HepG2 (cell line): ENCODE data around the gene THSD8. TPM values are rescaled to one million over a fixed set of nuclear protein-coding genes. Genes with fewer than 3 reads are reported as not detected.
A peak's percentile ranks its signal among the peaks of the same experiment; 100 is the strongest.

Experiments used
- ADNP ChIP-seq: sonication (generic); formaldehyde crosslinking; IDR thresholded peaks from 2 replicates; pipeline ENCODE4 v1.4.0; 2020; ENCODE audit warnings: missing genetic modification reagents
- CBX5 ChIP-seq: sonication (generic); formaldehyde crosslinking; IDR thresholded peaks from 2 replicates; pipeline ENCODE4 v1.4.0; 2020; ENCODE audit warnings: missing genetic modification reagents, borderline replicate concordance
- HES4 ChIP-seq: sonication (generic); formaldehyde crosslinking; IDR thresholded peaks from 2 replicates; pipeline ENCODE4 v1.9.0; 2021; ENCODE audit warnings: mild to moderate bottlenecking, missing genetic modification reagents, borderline replicate concordance
- MAFF ChIP-seq: IDR thresholded peaks from 2 replicates; pipeline ENCODE4 v1.6.1; 2011; ENCODE audit warnings: low read depth, low read length, improper control_type of control experiment
- PHF8 ChIP-seq: sonication (generic); formaldehyde crosslinking; IDR thresholded peaks from 2 replicates; pipeline ENCODE4 v1.5.0; 2020; ENCODE audit warnings: missing genetic modification reagents
- RAD21 ChIP-seq: fragments of 450-650 bp; formaldehyde crosslinking; IDR thresholded peaks from 2 replicates; pipeline ENCODE4 v1.5.0; 2020; ENCODE audit warnings: mild to moderate bottlenecking
- SAP130 ChIP-seq: IDR thresholded peaks from 2 replicates; pipeline ENCODE4 v1.6.1; 2016; ENCODE audit warnings: low read depth
- SOX5 ChIP-seq: IDR thresholded peaks from 2 replicates; pipeline ENCODE4 v1.6.1; 2016; ENCODE audit warnings: borderline replicate concordance
- SP1 ChIP-seq, 2 experiments: fragments of 450-650 bp in 1 of 2; sonication (generic) in 1 of 2; formaldehyde crosslinking in 1 of 2; IDR thresholded peaks; 2 replicates each; pipeline versions ENCODE4 v1.4.0 to v1.6.1; 2016 to 2020; ENCODE audit warnings: missing genetic modification reagents in 1 of 2
- STAG1 ChIP-seq: sonication (generic); formaldehyde crosslinking; IDR thresholded peaks from 2 replicates; pipeline ENCODE4 v1.4.0; 2020; ENCODE audit warnings: missing genetic modification reagents
- TFAP4 ChIP-seq: sonication (generic); IDR thresholded peaks from 2 replicates; pipeline ENCODE4 v1.6.1; 2016; ENCODE audit warnings: low read depth, borderline replicate concordance
- ZNF367 ChIP-seq: sonication (generic); formaldehyde crosslinking; IDR thresholded peaks from 2 replicates; pipeline ENCODE4 v1.4.0; 2020; ENCODE audit warnings: missing genetic modification reagents, borderline replicate concordance
- ZNF446 ChIP-seq: sonication (generic); formaldehyde crosslinking; IDR thresholded peaks from 2 replicates; pipeline ENCODE4 v1.5.0; 2020; ENCODE audit warnings: mild to moderate bottlenecking, missing genetic modification reagents
- ZNF572 ChIP-seq: sonication (generic); formaldehyde crosslinking; IDR thresholded peaks from 2 replicates; pipeline ENCODE4 v1.5.1; 2020; ENCODE audit warnings: mild to moderate bottlenecking, missing genetic modification reagents
- ZSCAN22 ChIP-seq: sonication (generic); formaldehyde crosslinking; IDR thresholded peaks from 2 replicates; pipeline ENCODE4 v1.4.0; 2020; ENCODE audit warnings: mild to moderate bottlenecking, missing genetic modification reagents
- polyA plus RNA-seq, 8 experiments: library from polyadenylated mRNA; depleted of rRNA in 3 of 8; stranded (reverse) in 7 of 8; unstranded in 1 of 8; fragments of >200 nt; fragmentation: Illumina TruSeq in 4 of 8; extraction: Trizol in 4 of 8; gene quantifications; 2 replicates each; pipeline versions ENCODE4 v1.2.1 to v1.2.3, GENCODE V29; 2011 to 2016; ENCODE audit warnings: low read depth in 4 of 8, missing spikeins in 1 of 8, mixed read lengths in 1 of 8; ENCODE audit not compliant: insufficient read depth in 1 of 8
- total RNA-seq, 5 experiments: library from RNA; depleted of rRNA; stranded (reverse); fragments of >200 nt; fragmentation: Illumina TruSeq; extraction: Trizol; gene quantifications; 2 replicates each; pipeline ENCODE4 v1.2.3, GENCODE V29; 2016; ENCODE audit warnings: low read depth in 1 of 5
- TF ChIP-seq, protein P1 (sequence below): sonication (generic); formaldehyde crosslinking; IDR thresholded peaks from 2 replicates; pipeline ENCODE4 v1.4.0; 2020; ENCODE audit warnings: mild to moderate bottlenecking, missing genetic modification reagents
- TF ChIP-seq, protein P2 (sequence below): sonication (generic); formaldehyde crosslinking; IDR thresholded peaks from 2 replicates; pipeline ENCODE4 v1.5.0; 2020; ENCODE audit warnings: mild to moderate bottlenecking, missing genetic modification reagents, borderline replicate concordance
- TF ChIP-seq, protein P3 (sequence below): IDR thresholded peaks from 2 replicates; pipeline ENCODE4 v1.6.1; 2018; ENCODE audit warnings: missing genetic modification reagents

The THSD8 gene
- total and polyA plus RNA-seq, 2 of the 13 experiments (the other 11 are each of a cell fraction or from before 2014, with no cell fraction given), result 4.8 to 14.9 TPM

GRCh38 chr19:12757544-12758274 lies 44.2 kb upstream of the THSD8 start (continued):
- TF ChIP-seq STAG1 (CRISPR knock-in tag) (peak; percentile 67), RAD21 (CRISPR knock-in tag) (peak; percentile 83), ZNF572 (CRISPR knock-in tag) (0 out of 2 replicates have a peak, but pooled peaks have one; percentile 80), PHF8 (CRISPR knock-in tag) (0 out of 2 replicates have a peak, but pooled peaks have one; percentile 30), HES4 (CRISPR knock-in tag) (0 out of 2 replicates have a peak, but pooled peaks have one; percentile 74), SAP130 (CRISPR knock-in tag) (peak; percentile 56; the same call in 1 of the 2 replicates), ADNP (CRISPR knock-in tag) (0 out of 2 replicates have a peak, but pooled peaks have one; percentile 28), SOX5 (0 out of 2 replicates have a peak, but pooled peaks have one; percentile 14), ZSCAN22 (CRISPR knock-in tag) (0 out of 2 replicates have a peak, but pooled peaks have one; percentile 63), CBX5 (CRISPR knock-in tag) (peak; percentile 30; the same call in 1 of the 2 replicates), SP1 (IDR thresholded peaks at IDR 0.05) (no peak), SP1 (CRISPR knock-in tag; IDR thresholded peaks at IDR 0.05) (0 out of 2 replicates have a peak, but pooled peaks have one; percentile 28), ZNF367 (CRISPR knock-in tag) (no peak), MAFF (no peak), TFAP4 (peak; percentile 63; the same call in 1 of the 2 replicates), ZNF446 (CRISPR knock-in tag) (0 out of 2 replicates have a peak, but pooled peaks have one; percentile 51)
- TF ChIP-seq, protein P1, sequence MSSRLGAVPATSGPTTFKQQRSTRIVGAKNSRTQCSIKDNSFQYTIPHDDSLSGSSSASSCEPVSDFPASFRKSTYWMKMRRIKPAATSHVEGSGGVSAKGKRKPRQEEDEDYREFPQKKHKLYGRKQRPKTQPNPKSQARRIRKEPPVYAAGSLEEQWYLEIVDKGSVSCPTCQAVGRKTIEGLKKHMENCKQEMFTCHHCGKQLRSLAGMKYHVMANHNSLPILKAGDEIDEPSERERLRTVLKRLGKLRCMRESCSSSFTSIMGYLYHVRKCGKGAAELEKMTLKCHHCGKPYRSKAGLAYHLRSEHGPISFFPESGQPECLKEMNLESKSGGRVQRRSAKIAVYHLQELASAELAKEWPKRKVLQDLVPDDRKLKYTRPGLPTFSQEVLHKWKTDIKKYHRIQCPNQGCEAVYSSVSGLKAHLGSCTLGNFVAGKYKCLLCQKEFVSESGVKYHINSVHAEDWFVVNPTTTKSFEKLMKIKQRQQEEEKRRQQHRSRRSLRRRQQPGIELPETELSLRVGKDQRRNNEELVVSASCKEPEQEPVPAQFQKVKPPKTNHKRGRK (CRISPR knock-in tag), result no peak
- TF ChIP-seq, protein P2, sequence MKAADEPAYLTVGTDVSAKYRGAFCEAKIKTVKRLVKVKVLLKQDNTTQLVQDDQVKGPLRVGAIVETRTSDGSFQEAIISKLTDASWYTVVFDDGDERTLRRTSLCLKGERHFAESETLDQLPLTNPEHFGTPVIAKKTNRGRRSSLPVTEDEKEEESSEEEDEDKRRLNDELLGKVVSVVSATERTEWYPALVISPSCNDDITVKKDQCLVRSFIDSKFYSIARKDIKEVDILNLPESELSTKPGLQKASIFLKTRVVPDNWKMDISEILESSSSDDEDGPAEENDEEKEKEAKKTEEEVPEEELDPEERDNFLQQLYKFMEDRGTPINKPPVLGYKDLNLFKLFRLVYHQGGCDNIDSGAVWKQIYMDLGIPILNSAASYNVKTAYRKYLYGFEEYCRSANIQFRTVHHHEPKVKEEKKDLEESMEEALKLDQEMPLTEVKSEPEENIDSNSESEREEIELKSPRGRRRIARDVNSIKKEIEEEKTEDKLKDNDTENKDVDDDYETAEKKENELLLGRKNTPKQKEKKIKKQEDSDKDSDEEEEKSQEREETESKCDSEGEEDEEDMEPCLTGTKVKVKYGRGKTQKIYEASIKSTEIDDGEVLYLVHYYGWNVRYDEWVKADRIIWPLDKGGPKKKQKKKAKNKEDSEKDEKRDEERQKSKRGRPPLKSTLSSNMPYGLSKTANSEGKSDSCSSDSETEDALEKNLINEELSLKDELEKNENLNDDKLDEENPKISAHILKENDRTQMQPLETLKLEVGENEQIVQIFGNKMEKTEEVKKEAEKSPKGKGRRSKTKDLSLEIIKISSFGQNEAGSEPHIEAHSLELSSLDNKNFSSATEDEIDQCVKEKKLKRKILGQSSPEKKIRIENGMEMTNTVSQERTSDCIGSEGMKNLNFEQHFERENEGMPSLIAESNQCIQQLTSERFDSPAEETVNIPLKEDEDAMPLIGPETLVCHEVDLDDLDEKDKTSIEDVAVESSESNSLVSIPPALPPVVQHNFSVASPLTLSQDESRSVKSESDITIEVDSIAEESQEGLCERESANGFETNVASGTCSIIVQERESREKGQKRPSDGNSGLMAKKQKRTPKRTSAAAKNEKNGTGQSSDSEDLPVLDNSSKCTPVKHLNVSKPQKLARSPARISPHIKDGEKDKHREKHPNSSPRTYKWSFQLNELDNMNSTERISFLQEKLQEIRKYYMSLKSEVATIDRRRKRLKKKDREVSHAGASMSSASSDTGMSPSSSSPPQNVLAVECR, result peak; percentile 58; the same call in 1 of the 2 replicates
- TF ChIP-seq, protein P3, sequence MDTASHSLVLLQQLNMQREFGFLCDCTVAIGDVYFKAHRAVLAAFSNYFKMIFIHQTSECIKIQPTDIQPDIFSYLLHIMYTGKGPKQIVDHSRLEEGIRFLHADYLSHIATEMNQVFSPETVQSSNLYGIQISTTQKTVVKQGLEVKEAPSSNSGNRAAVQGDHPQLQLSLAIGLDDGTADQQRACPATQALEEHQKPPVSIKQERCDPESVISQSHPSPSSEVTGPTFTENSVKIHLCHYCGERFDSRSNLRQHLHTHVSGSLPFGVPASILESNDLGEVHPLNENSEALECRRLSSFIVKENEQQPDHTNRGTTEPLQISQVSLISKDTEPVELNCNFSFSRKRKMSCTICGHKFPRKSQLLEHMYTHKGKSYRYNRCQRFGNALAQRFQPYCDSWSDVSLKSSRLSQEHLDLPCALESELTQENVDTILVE (CRISPR knock-in tag), result no peak
